MM.1S (cell line): ENCODE data around the gene MYOG.

Experiments used
- DNase-seq: peaks from one replicate; pipeline ENCODE4 v3.0.0-alpha.2; 2015
- H2AFZ ChIP-seq: fragments of 300-600 bp; sonication (generic); 2 replicates; pipeline ENCODE4 v1.6.0; 2016; ENCODE audit warnings: antibody characterized with exemption, low read length
- H3F3A ChIP-seq: fragments of 300-600 bp; sonication (generic); 2 replicates; pipeline ENCODE4 v1.6.1; 2016; ENCODE audit warnings: mild to moderate bottlenecking, antibody characterized with exemption, low read length, moderate library complexity, mixed read lengths; ENCODE audit not compliant: insufficient read depth
- H3K27ac ChIP-seq: fragments of 300-600 bp; sonication (generic); 2 replicates; pipeline ENCODE4 v1.5.1; 2016; ENCODE audit warnings: mild to moderate bottlenecking, low read length
- H3K27me3 ChIP-seq: fragments of 300-600 bp; sonication (generic); replicated peaks from 2 replicates; pipeline ENCODE4 v1.6.0; 2016; ENCODE audit warnings: low read length; ENCODE audit not compliant: insufficient read depth
- H3K36me3 ChIP-seq: fragments of 300-600 bp; sonication (generic); replicated peaks from 2 replicates; pipeline ENCODE4 v1.6.1; 2016; ENCODE audit warnings: mild to moderate bottlenecking, low read length, mixed read lengths; ENCODE audit not compliant: insufficient read depth
- H3K4me1 ChIP-seq: fragments of 300-600 bp; sonication (generic); 2 replicates; pipeline ENCODE4 v1.6.1; 2016; ENCODE audit warnings: low read length, mixed read lengths
- H3K4me2 ChIP-seq: fragments of 300-600 bp; sonication (generic); 2 replicates; pipeline ENCODE4 v1.6.0; 2016; ENCODE audit warnings: low read depth, low read length
- H3K4me3 ChIP-seq: fragments of 300-600 bp; sonication (generic); 2 replicates; pipeline ENCODE4 v1.5.1; 2016; ENCODE audit warnings: low read length, mixed read lengths
- H3K79me2 ChIP-seq: fragments of 300-600 bp; sonication (generic); 2 replicates; pipeline ENCODE4 v1.6.1; 2016; ENCODE audit warnings: mixed run types, low read length, mixed read lengths
- H3K9ac ChIP-seq: fragments of 300-600 bp; sonication (generic); 2 replicates; pipeline ENCODE4 v1.6.1; 2016; ENCODE audit warnings: low read length, mixed read lengths
- H3K9me2 ChIP-seq: fragments of 300-600 bp; sonication (generic); replicated peaks from 2 replicates; pipeline ENCODE4 v1.6.1; 2016; ENCODE audit warnings: mild to moderate bottlenecking, low read length, mixed read lengths; ENCODE audit not compliant: insufficient read depth
- H3K9me3 ChIP-seq: fragments of 300-600 bp; sonication (generic); replicated peaks from 2 replicates; pipeline ENCODE4 v1.6.1; 2016; ENCODE audit warnings: mild to moderate bottlenecking, low read length, mixed read lengths; ENCODE audit not compliant: insufficient read depth
- H4K20me1 ChIP-seq: fragments of 300-600 bp; sonication (generic); 2 replicates; pipeline ENCODE4 v1.6.1; 2016; ENCODE audit warnings: mild to moderate bottlenecking, low read length, moderate library complexity, mixed read lengths; ENCODE audit not compliant: insufficient read depth
- EZH2 ChIP-seq: fragments of 300-600 bp; sonication (generic); optimal IDR thresholded peaks from 2 replicates; pipeline ENCODE3; 2017; ENCODE audit warnings: low read depth, mild to moderate bottlenecking, antibody characterized with exemption, low read length, mixed read lengths
- EZH2phosphoT487 ChIP-seq: fragments of 300-600 bp; sonication (generic); IDR thresholded peaks from 2 replicates; pipeline ENCODE4 v1.6.1; 2018; ENCODE audit warnings: antibody characterized with exemption, low read length
- TF ChIP-seq, protein P1 (sequence below): fragments of 300-600 bp; sonication (generic); IDR thresholded peaks from 2 replicates; pipeline ENCODE4 v1.5.1; 2016; ENCODE audit warnings: antibody characterized with exemption, low read length, mixed read lengths

Gene MYOG

GRCh38 chr1:203043830-203044545 is 41.8 kb downstream of the MYOG start:
- H3K36me3 ChIP-seq = no peaks in the 10 kb centered on the region
- H4K20me1 ChIP-seq = no peaks in the 10 kb centered on the region
- H3K9me3 ChIP-seq = no peaks in the 10 kb centered on the region
- no peak overlapping the region for H2AFZ ChIP-seq
- H3K9ac ChIP-seq = no peak overlapping the region
- no peak for TF ChIP-seq EZH2phosphoT487
- no peak for TF ChIP-seq EZH2
- TF ChIP-seq, protein P1, sequence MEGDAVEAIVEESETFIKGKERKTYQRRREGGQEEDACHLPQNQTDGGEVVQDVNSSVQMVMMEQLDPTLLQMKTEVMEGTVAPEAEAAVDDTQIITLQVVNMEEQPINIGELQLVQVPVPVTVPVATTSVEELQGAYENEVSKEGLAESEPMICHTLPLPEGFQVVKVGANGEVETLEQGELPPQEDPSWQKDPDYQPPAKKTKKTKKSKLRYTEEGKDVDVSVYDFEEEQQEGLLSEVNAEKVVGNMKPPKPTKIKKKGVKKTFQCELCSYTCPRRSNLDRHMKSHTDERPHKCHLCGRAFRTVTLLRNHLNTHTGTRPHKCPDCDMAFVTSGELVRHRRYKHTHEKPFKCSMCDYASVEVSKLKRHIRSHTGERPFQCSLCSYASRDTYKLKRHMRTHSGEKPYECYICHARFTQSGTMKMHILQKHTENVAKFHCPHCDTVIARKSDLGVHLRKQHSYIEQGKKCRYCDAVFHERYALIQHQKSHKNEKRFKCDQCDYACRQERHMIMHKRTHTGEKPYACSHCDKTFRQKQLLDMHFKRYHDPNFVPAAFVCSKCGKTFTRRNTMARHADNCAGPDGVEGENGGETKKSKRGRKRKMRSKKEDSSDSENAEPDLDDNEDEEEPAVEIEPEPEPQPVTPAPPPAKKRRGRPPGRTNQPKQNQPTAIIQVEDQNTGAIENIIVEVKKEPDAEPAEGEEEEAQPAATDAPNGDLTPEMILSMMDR = no peak
- H3F3A ChIP-seq = peaks cover 22% of the 10 kb centered on the region
- H3K4me3 ChIP-seq = no peak overlapping the region
- no peak overlapping the region for H3K27ac ChIP-seq
- no peaks in the 10 kb centered on the region for H3K27me3 ChIP-seq
- H3K79me2 ChIP-seq = no peaks in the 10 kb centered on the region
- no peak overlapping the region for H3K4me2 ChIP-seq
- DNase-seq = no peak
- H3K4me1 ChIP-seq = peaks cover 31% of the 10 kb centered on the region
- H3K9me2 ChIP-seq = no peaks in the 10 kb centered on the region

DNA sequence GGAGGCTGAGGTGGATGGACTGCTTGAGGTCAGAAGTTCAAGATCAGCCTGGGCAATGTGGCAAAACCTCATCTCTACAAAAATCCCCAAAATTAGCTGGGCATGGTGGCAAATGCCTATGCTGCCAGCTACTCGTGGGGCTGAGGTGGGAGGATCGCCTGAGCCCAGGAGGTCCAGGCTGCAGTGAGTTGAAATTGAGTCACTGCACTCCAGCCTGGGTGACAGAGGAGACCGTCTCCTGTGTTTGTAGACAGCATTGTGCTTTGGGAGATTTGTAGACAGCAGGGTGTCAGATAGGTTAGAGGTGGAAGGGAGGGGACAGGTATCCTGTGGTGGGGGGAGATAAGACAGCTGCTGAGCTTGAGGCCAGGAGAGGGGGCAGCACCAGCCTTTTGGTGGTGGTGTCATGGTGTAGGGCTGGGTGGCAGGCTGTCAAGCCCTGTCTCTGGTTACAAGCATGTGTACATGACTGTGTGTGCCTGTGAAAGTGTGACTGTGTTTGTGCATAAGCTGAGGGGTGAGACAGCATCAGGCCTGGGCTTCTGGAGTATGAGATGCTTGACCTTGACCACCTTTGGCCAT is 44.4 kb downstream of the MYOG start:
- Histone ChIP-seq H4K20me1 (no peaks in the 10 kb centered on the region), H3K36me3 (no peaks in the 10 kb centered on the region), H3K4me1 (peaks cover 51% of the 10 kb centered on the region), H3K9ac (no peak overlapping the region), H2AFZ (no peak overlapping the region; the same call in 1 of the 2 replicates), H3K9me3 (no peaks in the 10 kb centered on the region), H3K79me2 (no peaks in the 10 kb centered on the region), H3K9me2 (no peaks in the 10 kb centered on the region), H3K4me2 (peak overlapping the region; percentile 42; the same call in 1 of the 2 replicates), H3K4me3 (no peak overlapping the region), H3F3A (peaks cover 22% of the 10 kb centered on the region), H3K27ac (peak overlapping the region; percentile 73; the same call in 1 of the 2 replicates), H3K27me3 (no peaks in the 10 kb centered on the region)
- TF ChIP-seq, protein P1 = no peak
- TF ChIP-seq EZH2phosphoT487 (no peak), EZH2 (no peak)
- no peak for DNase-seq

DNA sequence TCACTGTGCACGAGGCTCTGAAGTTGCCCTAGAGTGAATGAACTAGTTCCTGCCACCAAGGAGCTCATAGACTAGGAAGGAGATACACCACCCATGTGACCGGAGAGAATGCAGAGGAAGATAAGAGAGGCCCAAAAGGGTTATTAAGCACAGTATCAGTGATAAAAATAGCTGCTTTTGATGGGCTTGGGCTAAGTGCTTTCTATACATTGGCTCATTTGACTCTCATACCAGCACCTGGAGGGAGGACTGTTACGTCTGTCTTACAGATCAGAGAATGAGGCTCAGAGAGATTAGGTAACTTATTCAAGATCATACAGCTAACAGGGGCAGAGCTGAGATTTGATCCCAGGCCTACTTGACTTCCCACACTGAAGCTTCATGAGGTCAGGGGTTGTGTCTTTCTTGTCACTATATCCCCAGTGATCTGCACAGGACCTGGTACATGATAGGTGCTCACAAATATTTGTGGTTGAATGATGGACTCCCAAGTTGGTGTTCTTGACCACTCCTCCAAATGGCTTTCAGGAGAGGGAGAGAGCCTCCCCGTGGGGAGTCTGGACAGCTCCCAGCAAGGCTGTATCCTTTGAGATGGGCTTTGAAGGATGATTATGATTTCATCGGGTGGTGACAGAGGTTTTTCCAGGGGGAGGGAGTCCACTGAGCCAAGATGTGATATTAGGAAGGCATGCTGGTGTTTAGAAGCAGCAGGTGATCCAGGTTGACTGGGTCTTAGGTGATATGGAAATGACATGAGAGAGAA is 45.1 kb downstream of the MYOG start:
- Histone ChIP-seq H4K20me1 (no peaks in the 10 kb centered on the region), H3K27me3 (no peaks in the 10 kb centered on the region), H3K4me1 (peaks cover 51% of the 10 kb centered on the region), H3K9ac (peak overlapping the region; percentile 25), H3K79me2 (no peaks in the 10 kb centered on the region), H3K9me3 (no peaks in the 10 kb centered on the region), H3F3A (peaks cover 22% of the 10 kb centered on the region), H3K4me2 (peak overlapping the region; percentile 42), H3K4me3 (no peak overlapping the region; the same call in 1 of the 2 replicates), H3K36me3 (no peaks in the 10 kb centered on the region), H3K9me2 (no peaks in the 10 kb centered on the region), H2AFZ (peak overlapping the region; percentile 46), H3K27ac (peak overlapping the region; percentile 73)
- DNase-seq = peak; percentile 93
- TF ChIP-seq EZH2 (no peak), EZH2phosphoT487 (no peak)
- TF ChIP-seq, protein P1 = no peak
